Psoas muscle (tissue), 8 donors: Measurements from ENCODE around the gene CYRIA. TPM values are rescaled to one million over a fixed set of nuclear protein-coding genes. Genes with fewer than 3 reads are reported as not detected.
A peak's percentile ranks its signal among the peaks of the same experiment; 100 is the strongest.

Source experiments
- ATAC-seq, 4 donors: fragments of 200-7000 bp; cut with Tn5 transposase; one replicate each; pipeline ENCODE4 v1.9.1; 2020; ENCODE audit warnings: moderate library complexity in 3 of 4, mild to moderate bottlenecking in 2 of 4
- DNase-seq, 2 donors: peaks; one replicate each; pipeline ENCODE4 v3.0.0-alpha.2; 2020
- H3K27ac ChIP-seq: fragments of 200-600 bp; one replicate; pipeline ENCODE4 v1.8.0; 2022
- H3K27me3 ChIP-seq, 3 donors: fragments of 200-600 bp in 1 of 3; one replicate each; pipeline versions ENCODE4 v1.6.1 to v1.8.0; 2013 to 2022; ENCODE audit warnings: low read length in 2 of 3, mild to moderate bottlenecking in 2 of 3, moderate library complexity in 1 of 3; ENCODE audit not compliant: insufficient read depth in 3 of 3
- H3K36me3 ChIP-seq, 2 donors: fragments of 200-600 bp in 1 of 2; one replicate each; pipeline versions ENCODE4 v1.6.1 to v1.8.0; 2013 to 2022; ENCODE audit warnings: low read depth in 1 of 2, mild to moderate bottlenecking in 1 of 2, moderate library complexity in 1 of 2; ENCODE audit not compliant: insufficient read depth in 1 of 2
- H3K4me1 ChIP-seq: fragments of 200-600 bp; one replicate; pipeline ENCODE4 v1.8.0; 2022
- H3K4me3 ChIP-seq: fragments of 200-600 bp; one replicate; pipeline ENCODE4 v1.8.0; 2022; ENCODE audit warnings: mild to moderate bottlenecking
- H3K9me3 ChIP-seq: fragments of 200-600 bp; one replicate; pipeline ENCODE4 v1.8.0; 2022
- CTCF ChIP-seq: fragments of 200-600 bp; IDR thresholded peaks from one replicate; pipeline ENCODE4 v1.8.0; 2022; ENCODE audit warnings: antibody characterized with exemption
- WGBS, 3 donors: extraction: QIAGEN DNeasy Blood & Tissue Kit; methylation state at CpG; one replicate each; pipeline versions ENCODE4 v1.1.6 to v1.1.7; 2013; 5-methylcytosine and 5-hydroxymethylcytosine counted together
- intact Hi-C, 2 donors: fragments of 100-400 bp; cut with DNase I; formaldehyde crosslinking; loops; one replicate each; pipeline versions ENCODE4 v1.11.0 to v1.14.2; 2022
- polyA plus RNA-seq, 3 donors: library from polyadenylated mRNA; stranded (reverse); fragments of 200-250 nt; gene quantifications; one replicate each; pipeline ENCODE4 v1.2.3, GENCODE V29; 2013
- total RNA-seq, 4 donors: library from RNA; stranded (reverse); fragmentation: NEBNext Ultra II Directional in 2 of 4; extraction: Animal tissue kit (Norgen Biotek cat#: 25700) in 2 of 4; gene quantifications; one replicate each; pipeline versions ENCODE4 v1.2.1 to v1.2.4, GENCODE V29; 2021 to 2023
- donor health status: healthy with polysubstance abuse.
- donor health status: DM: no; HTN: no; CAD: no; lungs with moderate emphysema.
- donor health status: Bipolar disorder and iron deficiency.
- donor health status: healthy.
- donor health status: DM: yes; HTN: yes; CAD: no.
- donor health status: DM: no; HTN: no; CAD: no.
- donor health status: DM: no; HTN: no; CAD: no.
- donor health status: DM: yes; HTN: yes; CAD: no.

Gene CYRIA
- total and polyA plus RNA-seq, 7 donors = 3.8 to 16.8 (median 9.5) TPM

DNA sequence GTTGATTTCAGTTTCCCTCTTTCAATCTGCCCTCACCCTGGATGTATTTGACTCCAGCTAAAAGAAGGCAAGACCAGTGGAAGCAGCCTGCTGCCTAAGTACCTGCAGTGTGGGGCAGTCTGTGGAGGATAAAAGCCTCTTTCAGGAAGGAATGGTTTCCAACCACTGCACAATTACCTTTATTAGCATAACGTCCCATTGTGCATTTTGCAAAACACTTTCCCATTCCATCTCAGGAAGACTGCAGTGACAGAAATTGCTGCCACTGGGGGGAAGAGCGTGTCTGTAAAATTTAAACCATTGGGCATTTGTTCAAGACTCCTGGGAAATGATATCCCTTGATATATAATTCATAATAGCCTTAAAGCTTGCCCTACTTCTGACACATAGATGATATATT, 26.2 kb downstream of the CYRIA start:
- H3K9me3 ChIP-seq = no peaks in the 10 kb centered on the region
- ATAC-seq (peak in 2 of 4 donors; percentile 25 to 55), DNase-seq (no peak)
- no peaks in the 10 kb centered on the region for H3K27me3 ChIP-seq
- H3K36me3 ChIP-seq = no peaks in the 10 kb centered on the region
- peak overlapping the region; percentile 73 for H3K27ac ChIP-seq
- WGBS, 3 donors = 18 to 37% (median 24%) methylated on average over 2 of the region's 2 CpGs
- intact Hi-C loops = loop anchor here (5.0 kb wide), 2 partner anchors 88 to 118 kb away; no protein-coding TSS in a partner anchor
- TF ChIP-seq CTCF = peak; percentile 39
- H3K4me3 ChIP-seq = no peak overlapping the region
- peaks cover 55% of the 10 kb centered on the region for H3K4me1 ChIP-seq

- no peak overlapping the region for H3K4me3 ChIP-seq
- H3K36me3 ChIP-seq = no peaks in the 10 kb centered on the region
- intact Hi-C loops = loop anchor here (5.0 kb wide), 2 partner anchors 88 to 118 kb away; no protein-coding TSS in a partner anchor
- no peak for TF ChIP-seq CTCF
- ATAC-seq (peak in 1 of 4 donors; percentile 34), DNase-seq (no peak)
- peaks cover 58% of the 10 kb centered on the region for H3K4me1 ChIP-seq
- H3K9me3 ChIP-seq = no peaks in the 10 kb centered on the region
- no peaks in the 10 kb centered on the region for H3K27me3 ChIP-seq
- 39 to 59% (median 39%) methylated on average over 8 of the region's 8 CpGs for WGBS, 3 donors
- peak overlapping the region; percentile 73 for H3K27ac ChIP-seq
Measured at GRCh38 chr2:16638946-16639345, 26.7 kb downstream of the CYRIA start.

GRCh38 chr2:16637304-16637703, 28.3 kb downstream of the CYRIA start:
- no peaks in the 10 kb centered on the region for H3K36me3 ChIP-seq
- H3K27me3 ChIP-seq = no peaks in the 10 kb centered on the region
- no peak for TF ChIP-seq CTCF
- H3K4me3 ChIP-seq = no peak overlapping the region
- H3K4me1 ChIP-seq = peaks cover 72% of the 10 kb centered on the region
- no peak for DNase-seq
- no peaks in the 10 kb centered on the region for H3K9me3 ChIP-seq
- H3K27ac ChIP-seq = no peak overlapping the region
- WGBS, 3 donors = 53 to 96% (median 65%) methylated on average over 1 of the region's 1 CpG
- no peak for ATAC-seq
- intact Hi-C loops = loop anchor here (5.0 kb wide), 2 partner anchors 90 to 120 kb away; no protein-coding TSS in a partner anchor

GRCh38 chr2:16635791-16636699, 29.6 kb downstream of the CYRIA start:
- peak; percentile 22 to 68 (median 55) for ATAC-seq
- Histone ChIP-seq H3K27me3 (no peaks in the 10 kb centered on the region), H3K36me3 (no peaks in the 10 kb centered on the region), H3K4me1 (peaks cover 73% of the 10 kb centered on the region), H3K9me3 (no peaks in the 10 kb centered on the region), H3K27ac (peak overlapping the region; percentile 61), H3K4me3 (no peak overlapping the region)
- intact Hi-C loops = loop anchor here (5.0 kb wide), 2 partner anchors 91 to 121 kb away; no protein-coding TSS in a partner anchor
- WGBS, 3 donors = 32 to 65% (median 38%) methylated on average over 15 of the region's 15 CpGs
- peak; percentile 14 for TF ChIP-seq CTCF
- no peak for DNase-seq
